Heart left ventricle (tissue), 16 donors: ENCODE results near the gene ETV6. TPM values are rescaled to one million over a fixed set of nuclear protein-coding genes. Genes with fewer than 3 reads are reported as not detected.

Experiments
- ATAC-seq, 4 donors: fragments of 200-7000 bp; cut with Tn5 transposase; one replicate each; pipeline ENCODE4 v1.9.1; 2020 to 2022; ENCODE audit warnings: moderate library complexity in 4 of 4, mild to moderate bottlenecking in 3 of 4, moderate number of reproducible peaks in 1 of 4
- DNase-seq, 5 donors: peaks; one replicate each; pipeline ENCODE4 v3.0.0-alpha.2; 2020
- H3K27ac ChIP-seq, 12 donors: fragments of 200-600 bp; sonication (generic) in 4 of 12; one replicate each; pipeline versions ENCODE4 v1.5.0 to v1.8.0; 2016 to 2022; ENCODE audit warnings: mild to moderate bottlenecking in 2 of 12
- H3K27me3 ChIP-seq, 9 donors: fragments of 200-600 bp; sonication (generic) in 2 of 9; one replicate each; pipeline versions ENCODE4 v1.5.1 to v1.8.0; 2016 to 2022; ENCODE audit warnings: mild to moderate bottlenecking in 3 of 9
- H3K36me3 ChIP-seq, 9 donors: fragments of 200-600 bp; sonication (generic) in 2 of 9; one replicate each; pipeline versions ENCODE4 v1.5.0 to v1.8.0; 2018 to 2022; ENCODE audit warnings: mild to moderate bottlenecking in 2 of 9
- H3K4me1 ChIP-seq, 12 donors: fragments of 200-600 bp; sonication (generic) in 4 of 12; one replicate each; pipeline versions ENCODE4 v1.5.0 to v1.8.0; 2016 to 2022; ENCODE audit warnings: mild to moderate bottlenecking in 3 of 12
- H3K4me3 ChIP-seq, 12 donors: fragments of 200-600 bp; sonication (generic) in 4 of 12; one replicate each; pipeline versions ENCODE4 v1.5.0 to v1.8.0; 2017 to 2022; ENCODE audit warnings: mild to moderate bottlenecking in 9 of 12, moderate library complexity in 4 of 12
- H3K9me3 ChIP-seq, 12 donors: fragments of 200-600 bp; sonication (generic) in 4 of 12; one replicate each; pipeline versions ENCODE4 v1.5.0 to v1.8.0; 2016 to 2022; ENCODE audit warnings: mild to moderate bottlenecking in 1 of 12
- POLR2A ChIP-seq, 2 donors: fragments of 450-650 bp; IDR thresholded peaks; one replicate each; pipeline ENCODE4 v1.6.1; 2017; ENCODE audit warnings: antibody characterized with exemption in 2 of 2, mild to moderate bottlenecking in 2 of 2, moderate library complexity in 2 of 2
- WGBS, 4 donors: extraction: QIAGEN DNeasy Blood & Tissue Kit in 2 of 4; methylation state at CpG; one replicate each; pipeline versions ENCODE4 v1.1.5 to v1.1.7; 2013 to 2018; 5-methylcytosine and 5-hydroxymethylcytosine counted together
- intact Hi-C, 10 donors: fragments of 100-400 bp; cut with DNase I; formaldehyde crosslinking; loops; one replicate each; pipeline versions ENCODE4 v1.11.1 to v1.14.2; 2022
- polyA plus RNA-seq, 2 donors: library from polyadenylated mRNA; stranded (reverse); fragments of 200-250 nt; gene quantifications; one replicate each; pipeline ENCODE4 v1.2.3, GENCODE V29; 2013
- total RNA-seq, 9 donors: library from RNA; depleted of rRNA in 2 of 9; stranded (reverse); fragments of >200 nt in 2 of 9; fragmentation: NEBNext Ultra II Directional in 3 of 9; extraction: Animal tissue kit (Norgen Biotek cat#: 25700) in 3 of 9; gene quantifications; one replicate each; pipeline versions ENCODE4 v1.1.0 to v1.2.4, GENCODE V29; 2016 to 2023
- TF ChIP-seq, protein P1 (sequence below), 12 donors: fragments of 200-600 bp; sonication (generic) in 4 of 12; IDR thresholded peaks; one replicate each; pipeline versions ENCODE4 v1.5.0 to v1.8.0; 2018 to 2022; ENCODE audit warnings: antibody characterized with exemption in 12 of 12, mild to moderate bottlenecking in 5 of 12
- donor health status: ischemic (EF 13 %, LVEDD 7.1; RV severe dilation, severe dysfunction).
- donor health status: healthy with polysubstance abuse.
- donor health status: DM: no; HTN: yes; CAD: no.
- donor health status: DM: no; HTN: no; CAD: no.
- donor health status: ischemic (EF 25% LVEDD 6.9; RV normal size, moderate dysfunction).
- donor health status: ischemic (EF 25% LVEDD 5.7; RV mildly dilated, moderate dysfunction).
- donor health status: healthy.
- donor health status: DM: yes; HTN: yes; CAD: no.
- donor health status: ischemic (EF 35%, LVEDD 5.7; RV mildly dilated, moderate dysfunction).
- donor health status: nonischemic (EF 11% LVEDD 7.7; RV severe dilation, severe dysfunction).
- donor health status: DM: yes; HTN: yes; CAD: no.
- donor health status: PGD.
- donor health status: ischemic (EF 29% LVEDD 5.4; RV normal size, mild dysfunction).
- donor health status: nonischemic (EF 23%, LVEDD 6.1; RV moderate dilation, normal function).

Gene ETV6
- total and polyA plus RNA-seq, 11 donors: 3.9 to 37.3 (median 12.4) TPM

DNA sequence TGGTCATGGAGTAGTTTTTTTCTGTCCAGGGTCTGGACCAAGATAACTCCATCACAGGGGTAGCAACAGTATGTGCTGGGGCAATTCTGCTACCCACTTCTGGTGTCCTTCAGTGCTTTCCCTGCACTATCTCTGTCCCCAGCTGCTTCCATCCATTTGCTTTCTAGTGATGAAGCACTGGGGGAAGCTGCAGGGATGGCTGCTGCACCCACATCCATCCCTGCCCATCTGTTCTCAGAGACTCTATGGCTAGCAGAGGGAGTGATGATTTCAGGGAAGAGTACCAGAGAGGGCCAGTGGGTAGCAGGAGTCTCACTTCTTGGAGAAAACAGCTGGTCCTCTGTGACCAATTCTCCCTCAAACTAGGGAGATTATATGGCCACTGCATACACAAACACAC, 44.1 kb downstream of the ETV6 start:
- H3K27ac ChIP-seq: peak overlapping the region in 2 of 12 donors; percentile 8 to 78
- ATAC-seq (peak in 1 of 4 donors; percentile 25), DNase-seq (no peak)
- intact Hi-C loops: no loop called here
- no peaks in the 10 kb centered on the region for H3K27me3 ChIP-seq
- no peaks in the 10 kb centered on the region for H3K36me3 ChIP-seq
- no peaks in the 10 kb centered on the region for H3K9me3 ChIP-seq
- H3K4me3 ChIP-seq: no peak overlapping the region
- H3K4me1 ChIP-seq: peaks cover 0 to 62% (median 14%) of the 10 kb centered on the region in 12 donors
- TF ChIP-seq, protein P1, sequence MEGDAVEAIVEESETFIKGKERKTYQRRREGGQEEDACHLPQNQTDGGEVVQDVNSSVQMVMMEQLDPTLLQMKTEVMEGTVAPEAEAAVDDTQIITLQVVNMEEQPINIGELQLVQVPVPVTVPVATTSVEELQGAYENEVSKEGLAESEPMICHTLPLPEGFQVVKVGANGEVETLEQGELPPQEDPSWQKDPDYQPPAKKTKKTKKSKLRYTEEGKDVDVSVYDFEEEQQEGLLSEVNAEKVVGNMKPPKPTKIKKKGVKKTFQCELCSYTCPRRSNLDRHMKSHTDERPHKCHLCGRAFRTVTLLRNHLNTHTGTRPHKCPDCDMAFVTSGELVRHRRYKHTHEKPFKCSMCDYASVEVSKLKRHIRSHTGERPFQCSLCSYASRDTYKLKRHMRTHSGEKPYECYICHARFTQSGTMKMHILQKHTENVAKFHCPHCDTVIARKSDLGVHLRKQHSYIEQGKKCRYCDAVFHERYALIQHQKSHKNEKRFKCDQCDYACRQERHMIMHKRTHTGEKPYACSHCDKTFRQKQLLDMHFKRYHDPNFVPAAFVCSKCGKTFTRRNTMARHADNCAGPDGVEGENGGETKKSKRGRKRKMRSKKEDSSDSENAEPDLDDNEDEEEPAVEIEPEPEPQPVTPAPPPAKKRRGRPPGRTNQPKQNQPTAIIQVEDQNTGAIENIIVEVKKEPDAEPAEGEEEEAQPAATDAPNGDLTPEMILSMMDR (IDR thresholded peaks at IDR 0.05): no peak
- TF ChIP-seq POLR2A (IDR thresholded peaks at IDR 0.05): no peak

DNA sequence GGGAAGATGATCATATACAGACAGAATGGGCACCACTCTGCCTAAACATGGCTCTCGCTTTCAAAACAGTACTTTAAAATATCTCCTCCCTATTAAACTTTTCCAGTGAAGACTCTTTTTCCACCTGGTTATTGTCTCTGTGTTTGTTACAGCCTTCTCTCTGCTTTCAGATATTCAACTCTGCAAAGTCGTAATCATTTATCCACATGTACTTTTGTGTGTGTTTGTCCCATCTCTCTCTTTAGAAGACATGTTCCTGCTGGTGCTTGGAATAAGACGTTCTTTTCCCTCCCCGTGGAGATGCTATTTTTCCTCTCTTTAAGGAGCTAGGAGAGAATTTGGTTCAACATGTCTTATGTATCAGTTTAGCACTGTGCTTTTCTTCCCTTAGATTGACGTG, 45.1 kb downstream of the ETV6 start:
- intact Hi-C loops: no loop called here
- ATAC-seq (no peak), DNase-seq (no peak)
- Histone ChIP-seq H3K27ac (peak overlapping the region in 1 of 12 donors; percentile 78), H3K9me3 (no peaks in the 10 kb centered on the region), H3K4me3 (no peak overlapping the region), H3K36me3 (no peaks in the 10 kb centered on the region), H3K27me3 (no peaks in the 10 kb centered on the region), H3K4me1 (peaks cover 0 to 57% (median 10%) of the 10 kb centered on the region in 12 donors)
- no peak for TF ChIP-seq POLR2A (IDR thresholded peaks at IDR 0.05)
- TF ChIP-seq, protein P1 (IDR thresholded peaks at IDR 0.05): no peak
- WGBS, 4 donors: 67 to 72% (median 70%) methylated on average over 5 of the region's 5 CpGs

DNA sequence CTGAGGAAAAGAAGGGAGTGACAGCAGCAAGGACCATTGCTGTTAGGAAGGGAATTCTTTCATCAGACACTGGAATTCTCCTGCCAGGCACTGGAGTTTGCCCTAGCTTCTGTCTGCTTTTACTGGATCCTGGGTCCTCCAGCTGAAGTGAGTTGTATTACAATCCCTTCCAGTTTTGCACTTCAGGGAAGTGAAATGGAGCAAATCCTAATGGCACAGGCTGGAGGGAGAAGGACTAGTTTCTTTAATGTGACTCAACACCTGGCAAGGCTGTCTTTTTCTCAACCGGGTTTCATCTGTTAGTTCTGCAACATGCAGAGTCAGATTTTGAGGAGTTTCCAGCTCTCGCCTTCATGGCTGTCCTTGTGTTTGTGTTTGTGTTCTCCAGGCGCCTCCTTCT, 45.8 kb downstream of the ETV6 start:
- peaks cover 0 to 65% (median 13%) of the 10 kb centered on the region in 12 donors for H3K4me1 ChIP-seq
- 73 to 88% (median 82%) methylated on average over 3 of the region's 3 CpGs for WGBS, 4 donors

DNA sequence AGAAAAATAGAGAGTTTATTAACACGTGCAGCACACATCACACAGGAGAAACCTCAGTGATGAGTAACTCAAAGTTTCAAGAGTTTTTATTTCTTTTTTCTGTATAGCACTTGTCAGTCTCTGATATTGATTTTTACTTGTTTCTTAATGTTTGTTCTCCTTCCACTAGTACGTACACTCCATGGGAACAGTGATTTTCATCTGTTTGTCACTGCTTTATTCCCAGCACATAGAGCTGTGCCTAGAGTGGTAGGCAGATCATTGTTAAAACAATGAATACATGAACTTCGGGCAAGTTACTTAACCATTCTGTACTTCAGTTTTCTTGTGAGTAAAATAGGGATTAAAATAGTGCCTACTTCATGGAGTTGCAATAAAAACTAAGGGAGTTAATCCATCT, 46.6 kb downstream of the ETV6 start:
- no peaks in the 10 kb centered on the region for H3K27me3 ChIP-seq
- no peak for DNase-seq
- intact Hi-C loops: no loop called here
- H3K4me3 ChIP-seq: no peak overlapping the region
- WGBS, 4 donors: 95 to 99% (median 97%) methylated on average over 3 of the region's 3 CpGs
- peak overlapping the region in 1 of 12 donors; percentile 78 for H3K27ac ChIP-seq
- no peaks in the 10 kb centered on the region for H3K9me3 ChIP-seq
- peaks cover 0 to 73% (median 17%) of the 10 kb centered on the region in 12 donors for H3K4me1 ChIP-seq
- TF ChIP-seq POLR2A (IDR thresholded peaks at IDR 0.05): no peak
- TF ChIP-seq, protein P1 (IDR thresholded peaks at IDR 0.05): no peak
- no peaks in the 10 kb centered on the region for H3K36me3 ChIP-seq
- ATAC-seq: no peak

More for the DNA sequence above, 45.8 kb downstream of the ETV6 start:
- no peak overlapping the region for H3K4me3 ChIP-seq
- intact Hi-C loops: no loop called here
- H3K27me3 ChIP-seq: no peaks in the 10 kb centered on the region
- TF ChIP-seq, protein P1 (IDR thresholded peaks at IDR 0.05): no peak
- no peak for TF ChIP-seq POLR2A (IDR thresholded peaks at IDR 0.05)
- no peak for DNase-seq
- peak in 2 of 4 donors; percentile 51 to 66 for ATAC-seq
- peak overlapping the region in 1 of 12 donors; percentile 78 for H3K27ac ChIP-seq
- H3K36me3 ChIP-seq: no peaks in the 10 kb centered on the region
- no peaks in the 10 kb centered on the region for H3K9me3 ChIP-seq
